ENCODE data around the gene NLGN4X. TPM values are rescaled to one million over a fixed set of nuclear protein-coding genes. Genes with fewer than 3 reads are reported as not detected.

The NLGN4X gene
- total RNA-seq, 6 donors from 2014 or later = 1.1 to 3.1 (median 2.3) TPM

DNA sequence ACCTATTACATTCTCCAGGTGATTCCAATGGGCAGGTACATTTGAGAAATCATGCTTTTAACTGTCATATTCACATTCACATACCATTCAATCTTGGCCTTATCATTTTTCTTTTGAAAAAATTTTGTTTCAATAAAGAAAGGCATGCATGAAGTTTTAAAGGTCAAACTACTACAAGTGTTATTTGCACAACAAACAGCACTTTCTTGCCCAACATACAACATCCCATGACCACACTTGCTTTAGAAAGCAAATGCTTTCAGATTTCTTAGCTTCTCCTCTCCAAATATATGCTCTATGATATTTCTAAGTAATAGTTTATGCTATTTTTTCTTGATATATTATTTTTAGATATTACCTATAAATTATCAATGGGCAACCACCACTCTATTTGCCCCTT lies 58.2 kb downstream of the NLGN4X start:
- ATAC-seq (ENCODE audit: low FRiP score in 2 of 2) (no peak), DNase-seq (no peak)
- Histone ChIP-seq H3K9me3 (no peaks in the 10 kb centered on the region), H3K27ac (no peak overlapping the region), H3K27me3 (no peaks in the 10 kb centered on the region), H3K4me1 (no peaks in the 10 kb centered on the region), H3K36me3 (no peaks in the 10 kb centered on the region), H3K4me3 (no peak overlapping the region)
- TF ChIP-seq POLR2A (IDR thresholded peaks at IDR 0.05) (no peak), EP300 (IDR thresholded peaks at IDR 0.05) (no peak), POLR2AphosphoS5 (IDR thresholded peaks at IDR 0.05) (no peak), CTCF (IDR thresholded peaks at IDR 0.05) (no peak)

DNA sequence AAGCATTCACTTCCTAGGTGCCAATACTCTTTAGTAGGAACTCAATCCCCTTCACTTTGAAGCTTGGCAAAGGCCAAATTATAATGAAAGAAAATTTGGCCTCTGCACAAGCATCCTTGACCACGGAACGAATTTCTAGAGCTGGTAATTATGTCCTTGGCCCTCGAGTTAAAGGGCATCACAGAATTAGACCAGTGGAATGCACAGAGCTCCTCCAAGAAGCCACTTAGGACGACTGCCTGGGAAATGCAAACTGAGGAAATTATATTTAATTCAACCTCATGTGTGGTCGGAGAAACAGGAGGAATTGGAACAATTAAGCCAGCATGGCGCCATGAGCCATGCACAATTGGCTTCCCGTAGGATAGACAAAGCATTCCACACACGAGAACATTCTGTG lies 59.3 kb downstream of the NLGN4X start:
- H3K4me3 ChIP-seq = no peak overlapping the region
- no peaks in the 10 kb centered on the region for H3K36me3 ChIP-seq
- 58 to 68% methylated on average over 8 of the region's 8 CpGs for WGBS, 2 donors
- no peak for TF ChIP-seq EP300 (IDR thresholded peaks at IDR 0.05)
- no peak for TF ChIP-seq CTCF (IDR thresholded peaks at IDR 0.05)
- TF ChIP-seq POLR2AphosphoS5 (IDR thresholded peaks at IDR 0.05) = no peak
- no peak for TF ChIP-seq POLR2A (IDR thresholded peaks at IDR 0.05)
- H3K27ac ChIP-seq = no peak overlapping the region
- no peaks in the 10 kb centered on the region for H3K9me3 ChIP-seq
- DNase-seq (no peak), ATAC-seq (ENCODE audit: low FRiP score in 2 of 2) (no peak)
- no peaks in the 10 kb centered on the region for H3K4me1 ChIP-seq
- no peaks in the 10 kb centered on the region for H3K27me3 ChIP-seq

DNA sequence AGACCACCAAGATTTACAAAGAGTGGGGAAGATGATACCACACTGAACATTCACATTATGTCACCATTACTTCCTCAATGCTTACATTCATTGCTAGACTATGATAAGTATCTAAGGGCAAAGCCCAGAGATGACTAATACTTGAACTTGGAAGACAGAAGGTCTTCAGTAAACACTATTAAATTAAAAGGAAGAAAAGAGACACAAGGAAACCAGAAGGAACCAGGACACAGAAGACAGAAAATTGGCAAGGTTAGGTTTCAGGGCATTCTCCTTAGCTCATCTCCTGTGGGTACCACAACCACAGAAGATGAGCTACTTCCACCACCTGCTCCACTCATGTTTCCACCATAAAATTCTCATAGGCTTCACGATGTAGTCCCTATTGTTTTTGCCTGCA lies 64.9 kb downstream of the NLGN4X start:
- no peaks in the 10 kb centered on the region for H3K36me3 ChIP-seq
- no peak overlapping the region for H3K4me3 ChIP-seq
- H3K4me1 ChIP-seq = no peaks in the 10 kb centered on the region
- no peaks in the 10 kb centered on the region for H3K27me3 ChIP-seq
- DNase-seq = no peak
- no peak overlapping the region for H3K27ac ChIP-seq
- TF ChIP-seq POLR2AphosphoS5 (IDR thresholded peaks at IDR 0.05) (no peak), EP300 (IDR thresholded peaks at IDR 0.05) (no peak), CTCF (IDR thresholded peaks at IDR 0.05) (no peak), POLR2A (IDR thresholded peaks at IDR 0.05) (no peak)
- WGBS, 2 donors = 58 to 70% methylated on average over 1 of the region's 1 CpG
- no peaks in the 10 kb centered on the region for H3K9me3 ChIP-seq
- ATAC-seq (ENCODE audit: low FRiP score in 2 of 2) = no peak

GRCh38 chrX:6159468-6159867 lies 69.2 kb downstream of the NLGN4X start:
- 64 to 74% methylated on average over 4 to 5 of the region's 5 CpGs for WGBS, 2 donors
- TF ChIP-seq POLR2A (IDR thresholded peaks at IDR 0.05) (no peak), EP300 (IDR thresholded peaks at IDR 0.05) (no peak), POLR2AphosphoS5 (IDR thresholded peaks at IDR 0.05) (no peak), CTCF (IDR thresholded peaks at IDR 0.05) (no peak)
- H3K27ac ChIP-seq = no peak overlapping the region
- no peaks in the 10 kb centered on the region for H3K9me3 ChIP-seq
- no peaks in the 10 kb centered on the region for H3K36me3 ChIP-seq
- DNase-seq (no peak), ATAC-seq (ENCODE audit: low FRiP score in 2 of 2) (no peak)
- H3K27me3 ChIP-seq = no peaks in the 10 kb centered on the region
- H3K4me1 ChIP-seq = no peaks in the 10 kb centered on the region
- H3K4me3 ChIP-seq = no peak overlapping the region

- no peaks in the 10 kb centered on the region for H3K4me1 ChIP-seq
- H3K36me3 ChIP-seq = no peaks in the 10 kb centered on the region
- TF ChIP-seq EP300 (IDR thresholded peaks at IDR 0.05) (no peak), POLR2AphosphoS5 (IDR thresholded peaks at IDR 0.05) (no peak), POLR2A (IDR thresholded peaks at IDR 0.05) (no peak), CTCF (IDR thresholded peaks at IDR 0.05) (no peak)
- DNase-seq = no peak
- H3K9me3 ChIP-seq = no peaks in the 10 kb centered on the region
- peak in 1 of 2 donors; percentile 15 for ATAC-seq (ENCODE audit: low FRiP score in 2 of 2)
- WGBS, 2 donors = 75 to 78% methylated on average over 5 of the region's 5 CpGs
- no peak overlapping the region for H3K4me3 ChIP-seq
- H3K27me3 ChIP-seq = no peaks in the 10 kb centered on the region
- H3K27ac ChIP-seq = no peak overlapping the region
Measured at GRCh38 chrX:6151971-6152370, 76.7 kb downstream of the NLGN4X start.

Data from upper lobe of left lung (tissue), 6 donors.